HCT116 (cell line): ENCODE data around the gene ENPP6. TPM values are rescaled to one million over a fixed set of nuclear protein-coding genes. Genes with fewer than 3 reads are reported as not detected.

Source experiments
- ATAC-seq: fragments of 200-7000 bp; cut with Tn5 transposase; 2 replicates; pipeline ENCODE4 v1.9.1; 2020; ENCODE audit warnings: mild to moderate bottlenecking, moderate library complexity
- BruUV-seq: library from RNA; stranded (reverse); fragments of 400-500 nt; replicated peaks from 2 replicates; lab custom pipeline; 2021; lab: Mats Ljungman, UMichigan
- CTCF ChIA-PET: fragments of 300-600 bp; sonication (Branson Sonifier 250); formaldehyde crosslinking; loops from one replicate; lab custom pipeline; 2021; ENCODE audit warnings: antibody characterized with exemption; lab: Charles Lee
- POLR2A ChIA-PET: fragments of 300-600, 350-600 bp; sonication (Branson Sonifier 250); formaldehyde crosslinking; loops from one replicate; lab custom pipeline; 2021; ENCODE audit warnings: antibody characterized with exemption; lab: Charles Lee
- RAD21 ChIA-PET, 2 experiments: fragments of 300-600 bp; sonication (Branson Sonifier 250); formaldehyde crosslinking; loops; one replicate each; lab custom pipeline; 2023; ENCODE audit warnings: low total read pairs in 2 of 2; ENCODE audit not compliant: uncharacterized antibody in 2 of 2, unreplicated experiment in 2 of 2, low non-redundant PET in 1 of 2; lab: Charles Lee
- DNase-seq: peaks from one replicate; pipeline ENCODE4 v3.0.0-alpha.2; 2010; ENCODE audit warnings: low read depth, low spot score
- H2AFZ ChIP-seq: fragments of 200-600 bp; shearing (Covaris generic), sonication (generic); 2 replicates; pipeline ENCODE4 v1.6.1; 2017; ENCODE audit warnings: low read depth, mixed run types, mixed read lengths, antibody characterized with exemption, low read length; ENCODE audit not compliant: poor library complexity, severe bottlenecking
- H3K27ac ChIP-seq: 2 replicates; pipeline ENCODE4 v1.5.1; 2012; ENCODE audit warnings: low read depth, low read length
- H3K27me3 ChIP-seq: fragments of 200-600 bp; sonication (generic); 2 replicates; pipeline ENCODE4 v1.6.1; 2016; ENCODE audit warnings: mixed run types, low read length, mixed read lengths; ENCODE audit not compliant: insufficient read depth
- H3K36me3 ChIP-seq, 2 experiments: fragments of 200-500 bp in 1 of 2; fragments of 200-600 bp in 1 of 2; sonication (Bioruptor generic) in 1 of 2; sonication (generic) in 1 of 2; 2 replicates each; pipeline versions ENCODE4 v1.5.1 to v1.6.1; 2014 to 2016; ENCODE audit warnings: low read length in 2 of 2, inconsistent platforms in 1 of 2, mixed read lengths in 1 of 2, mixed run types in 1 of 2; ENCODE audit not compliant: insufficient read depth in 2 of 2, control insufficient read depth in 1 of 2
- H3K4me1 ChIP-seq, 2 experiments: fragments of 200-600 bp in 1 of 2; sonication (generic) in 1 of 2; 2 replicates each; pipeline versions ENCODE4 v1.5.1 to v1.6.1; 2012 to 2017; ENCODE audit warnings: low read length in 2 of 2, inconsistent platforms in 1 of 2, mild to moderate bottlenecking in 1 of 2, mixed read lengths in 1 of 2, mixed run types in 1 of 2, moderate library complexity in 1 of 2; ENCODE audit not compliant: insufficient read depth in 2 of 2, control insufficient read depth in 1 of 2
- H3K4me2 ChIP-seq: fragments of 200-600 bp; sonication (generic); 2 replicates; pipeline ENCODE4 v1.6.1; 2017; ENCODE audit warnings: mixed run types, low read length, mixed read lengths
- H3K4me3 ChIP-seq, 2 experiments: fragments of 200-600 bp in 1 of 2; sonication (generic) in 1 of 2; replicated peaks in 1 of 2; 2 replicates each; pipeline ENCODE4 v1.5.1; 2011 to 2016; ENCODE audit warnings: low read length in 2 of 2, control low read depth in 1 of 2, low read depth in 1 of 2, mild to moderate bottlenecking in 1 of 2, mixed read lengths in 1 of 2, mixed run types in 1 of 2
- H3K79me2 ChIP-seq: fragments of 200-600 bp; sonication (generic); 2 replicates; pipeline ENCODE4 v1.6.1; 2017; ENCODE audit warnings: mild to moderate bottlenecking, mixed run types, low read length, moderate library complexity, mixed read lengths; ENCODE audit not compliant: insufficient read depth
- H3K9ac ChIP-seq: fragments of 200-600 bp; sonication (generic); 2 replicates; pipeline ENCODE4 v1.6.1; 2016; ENCODE audit warnings: low read length, mixed read lengths
- H3K9me2 ChIP-seq: fragments of 200-600 bp; sonication (generic), shearing (Covaris generic); 2 replicates; pipeline ENCODE4 v1.6.1; 2017; ENCODE audit warnings: mixed run types, mild to moderate bottlenecking, moderate library complexity; ENCODE audit not compliant: insufficient read depth
- H3K9me3 ChIP-seq, 2 experiments: fragments of 200-500 bp in 1 of 2; fragments of 200-600 bp in 1 of 2; sonication (Bioruptor generic) in 1 of 2; sonication (generic) in 1 of 2; 2 replicates each; pipeline ENCODE4 v1.6.1; 2014 to 2017; ENCODE audit warnings: low read length in 2 of 2, mixed read lengths in 2 of 2, inconsistent platforms in 1 of 2, low read depth in 1 of 2, mild to moderate bottlenecking in 1 of 2, mixed run types in 1 of 2, moderate library complexity in 1 of 2; ENCODE audit not compliant: control insufficient read depth in 1 of 2, insufficient read depth in 1 of 2
- H4K20me1 ChIP-seq: fragments of 200-600 bp; sonication (generic), shearing (Covaris generic); 2 replicates; pipeline ENCODE4 v1.6.1; 2017; ENCODE audit warnings: mixed run types, mild to moderate bottlenecking, moderate library complexity; ENCODE audit not compliant: insufficient read depth
- JUND ChIP-seq: IDR thresholded peaks from 2 replicates; pipeline ENCODE4 v1.6.1; 2012
- POLR2AphosphoS5 ChIP-seq: IDR thresholded peaks from 2 replicates; pipeline ENCODE4 v1.6.1; 2011; ENCODE audit warnings: mild to moderate bottlenecking, low read depth, low read length, moderate library complexity
- REST ChIP-seq: IDR thresholded peaks from 2 replicates; pipeline ENCODE4 v1.6.1; 2012; ENCODE audit warnings: low read depth
- SIN3A ChIP-seq: IDR thresholded peaks from 2 replicates; pipeline ENCODE4 v1.6.1; 2012; ENCODE audit warnings: low read depth
- TCF7L2 ChIP-seq: IDR thresholded peaks from 2 replicates; pipeline ENCODE4 v1.7.0; 2011; ENCODE audit warnings: borderline replicate concordance, inconsistent platforms; ENCODE audit not compliant: insufficient read depth, insufficient read length; ENCODE audit errors: extremely low read depth
- intact Hi-C: fragments of 100-400 bp; cut with micrococcal nuclease; formaldehyde crosslinking; loops from 2 replicates; pipeline ENCODE4 v1.10.0; 2022
- total RNA-seq: library from RNA; stranded (reverse); gene quantifications from one replicate; pipeline ENCODE4 v1.2.1, GENCODE V29; 2021; ENCODE audit not compliant: unreplicated experiment
- TF ChIP-seq, protein P1 (sequence below): IDR thresholded peaks from 2 replicates; pipeline ENCODE4 v1.6.1; 2011; ENCODE audit warnings: mild to moderate bottlenecking, low read length, moderate library complexity; ENCODE audit not compliant: insufficient replicate concordance; ENCODE audit errors: extremely low read depth

The ENPP6 gene
- total RNA-seq, 1 experiment from 2014 or later = not detected

- TF ChIP-seq, protein P1, sequence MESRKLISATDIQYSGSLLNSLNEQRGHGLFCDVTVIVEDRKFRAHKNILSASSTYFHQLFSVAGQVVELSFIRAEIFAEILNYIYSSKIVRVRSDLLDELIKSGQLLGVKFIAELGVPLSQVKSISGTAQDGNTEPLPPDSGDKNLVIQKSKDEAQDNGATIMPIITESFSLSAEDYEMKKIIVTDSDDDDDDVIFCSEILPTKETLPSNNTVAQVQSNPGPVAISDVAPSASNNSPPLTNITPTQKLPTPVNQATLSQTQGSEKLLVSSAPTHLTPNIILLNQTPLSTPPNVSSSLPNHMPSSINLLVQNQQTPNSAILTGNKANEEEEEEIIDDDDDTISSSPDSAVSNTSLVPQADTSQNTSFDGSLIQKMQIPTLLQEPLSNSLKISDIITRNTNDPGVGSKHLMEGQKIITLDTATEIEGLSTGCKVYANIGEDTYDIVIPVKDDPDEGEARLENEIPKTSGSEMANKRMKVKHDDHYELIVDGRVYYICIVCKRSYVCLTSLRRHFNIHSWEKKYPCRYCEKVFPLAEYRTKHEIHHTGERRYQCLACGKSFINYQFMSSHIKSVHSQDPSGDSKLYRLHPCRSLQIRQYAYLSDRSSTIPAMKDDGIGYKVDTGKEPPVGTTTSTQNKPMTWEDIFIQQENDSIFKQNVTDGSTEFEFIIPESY = no peak
- no peak for TF ChIP-seq POLR2AphosphoS5
Measured at GRCh38 chr4:184114431-184114830, 103.2 kb downstream of the ENPP6 start (continued).

DNA sequence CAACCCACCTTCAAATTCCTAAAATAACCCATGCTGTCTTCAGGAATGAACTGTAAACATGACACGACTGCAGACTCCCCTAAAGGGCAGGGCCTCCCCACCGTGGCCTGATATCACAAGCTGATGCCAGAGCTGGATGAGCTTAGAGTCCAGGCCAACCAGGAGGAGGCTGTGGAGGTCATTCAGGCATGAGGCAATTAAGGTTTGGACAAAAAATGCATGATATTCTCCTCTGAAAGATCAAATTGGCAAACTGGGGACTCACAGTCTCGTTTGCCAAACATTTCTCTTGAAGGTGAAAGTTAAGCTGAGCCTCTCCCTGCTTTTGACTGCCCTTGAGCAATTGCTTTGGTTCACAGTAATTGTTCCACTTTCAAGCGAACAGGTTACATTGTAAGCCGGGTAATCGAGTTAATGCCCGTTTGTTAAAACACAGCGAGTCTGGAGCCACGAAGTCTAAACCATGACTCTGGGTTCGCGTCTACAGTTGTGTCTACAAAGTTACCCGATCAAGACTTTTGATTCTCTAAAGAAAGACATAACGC, 105.6 kb downstream of the ENPP6 start:
- intact Hi-C loops = no loop called here
- no peaks in the 10 kb centered on the region for H3K36me3 ChIP-seq
- H3K4me1 ChIP-seq = no peaks in the 10 kb centered on the region
- H3K9me3 ChIP-seq = no peaks in the 10 kb centered on the region
- no peak overlapping the region for H3K27ac ChIP-seq
- ChIA-PET RAD21 (no interaction called here), CTCF (no interaction called here), POLR2A (no interaction called here)
- no peak for ATAC-seq
- no peaks in the 10 kb centered on the region for H4K20me1 ChIP-seq
- no peaks in the 10 kb centered on the region for H3K79me2 ChIP-seq
- H2AFZ ChIP-seq = no peak overlapping the region
- no peak overlapping the region for H3K4me3 ChIP-seq
- TF ChIP-seq TCF7L2 = no peak
- no peak for TF ChIP-seq REST
- no peak for TF ChIP-seq SIN3A
- TF ChIP-seq JUND = no peak
- H3K9me2 ChIP-seq = no peaks in the 10 kb centered on the region
- no peak overlapping the region for H3K9ac ChIP-seq
- no peak for DNase-seq
- BruUV-seq = no TSS peak
- no peaks in the 10 kb centered on the region for H3K27me3 ChIP-seq
- no peak overlapping the region for H3K4me2 ChIP-seq
